Spleen (tissue), 11 donors: ENCODE results near the gene CLASP2. TPM values are rescaled to one million over a fixed set of nuclear protein-coding genes. Genes with fewer than 3 reads are reported as not detected.

ENCODE experiments used
- DNase-seq: peaks from one replicate; pipeline ENCODE4 v3.0.0-alpha.2; 2020
- H3K27ac ChIP-seq, 8 donors: fragments of 200-600 bp; sonication (generic) in 7 of 8; 1 replicate in 4 of 8; 2 replicates in 4 of 8; pipeline versions ENCODE4 v1.5.0 to v1.8.0; 2016 to 2021; ENCODE audit warnings: inconsistent platforms in 4 of 8, mild to moderate bottlenecking in 4 of 8, moderate library complexity in 1 of 8
- H3K27me3 ChIP-seq, 7 donors: fragments of 200-600 bp; sonication (generic) in 6 of 7; replicated peaks in 1 of 7; 1 replicate in 4 of 7; 2 replicates in 3 of 7; pipeline versions ENCODE4 v1.5.0 to v1.8.0; 2016 to 2021; ENCODE audit warnings: inconsistent platforms in 3 of 7, mild to moderate bottlenecking in 1 of 7
- H3K36me3 ChIP-seq, 6 donors: fragments of 200-600 bp; sonication (generic) in 5 of 6; 1 replicate in 4 of 6; 2 replicates in 2 of 6; pipeline versions ENCODE4 v1.5.0 to v1.8.0; 2016 to 2021; ENCODE audit warnings: inconsistent platforms in 2 of 6
- H3K4me1 ChIP-seq, 6 donors: fragments of 200-600 bp; sonication (generic) in 5 of 6; 1 replicate in 3 of 6; 2 replicates in 3 of 6; pipeline versions ENCODE4 v1.5.0 to v1.8.0; 2016 to 2021; ENCODE audit warnings: inconsistent platforms in 3 of 6
- H3K4me3 ChIP-seq, 8 donors: fragments of 200-600 bp; sonication (generic) in 7 of 8; 1 replicate in 4 of 8; 2 replicates in 4 of 8; pipeline versions ENCODE4 v1.5.0 to v1.8.0; 2016 to 2021; ENCODE audit warnings: inconsistent platforms in 4 of 8, mild to moderate bottlenecking in 4 of 8, moderate library complexity in 2 of 8
- H3K9me3 ChIP-seq, 8 donors: fragments of 200-600 bp; sonication (generic) in 7 of 8; 1 replicate in 4 of 8; 2 replicates in 4 of 8; pipeline versions ENCODE4 v1.5.0 to v1.8.0; 2016 to 2021; ENCODE audit warnings: inconsistent platforms in 4 of 8
- CTCF ChIP-seq, 11 experiments: fragments of 200-600 bp in 7 of 11; fragments of 450-650 bp in 4 of 11; sonication (generic) in 4 of 11; IDR thresholded peaks in 8 of 11; conservative IDR thresholded peaks in 3 of 11; 1 replicate in 7 of 11; 2 replicates in 4 of 11; pipeline versions ENCODE4 v1.4.0 to v1.8.0; 2016 to 2021; ENCODE audit warnings: antibody characterized with exemption in 11 of 11, inconsistent platforms in 4 of 11, mild to moderate bottlenecking in 1 of 11
- POLR2A ChIP-seq, 3 donors: fragments of 450-650 bp; IDR thresholded peaks; one replicate each; pipeline ENCODE4 v1.5.1; 2017; ENCODE audit warnings: antibody characterized with exemption in 3 of 3, mild to moderate bottlenecking in 1 of 3
- POLR2AphosphoS5 ChIP-seq, 3 donors: sonication (generic); formaldehyde crosslinking; IDR thresholded peaks; one replicate each; pipeline ENCODE4 v1.5.1; 2017; ENCODE audit warnings: antibody characterized with exemption in 3 of 3
- WGBS, 5 donors: extraction: QIAGEN DNeasy Blood & Tissue Kit in 3 of 5; methylation state at CpG; one replicate each; pipeline versions ENCODE4 v1.1.5 to v1.1.7; 2013 to 2018; 5-methylcytosine and 5-hydroxymethylcytosine counted together
- intact Hi-C: fragments of 100-400 bp; cut with DNase I; formaldehyde crosslinking; loops from one replicate; pipeline ENCODE4 v1.15.0; 2023; ENCODE audit warnings: low total_unique reads
- polyA plus RNA-seq, 3 donors: library from polyadenylated mRNA; stranded (reverse); fragments of 200-250 nt; gene quantifications; one replicate each; pipeline ENCODE4 v1.2.1, GENCODE V29; 2013
- total RNA-seq, 7 donors: library from RNA; depleted of rRNA in 3 of 7; stranded (reverse); fragments of >200 nt in 3 of 7; fragmentation: NEBNext Ultra II Directional in 4 of 7; extraction: Animal tissue kit (Norgen Biotek cat#: 25700) in 4 of 7; gene quantifications; one replicate each; pipeline versions ENCODE4 v1.1.0 to v1.2.1, GENCODE V29; 2016 to 2021
- donor health status: healthy with polysubstance abuse.
- donor health status: DM: no; HTN: no; CAD: no; lungs with moderate emphysema.
- donor health status: DM: no; HTN: no; CAD: no.
- donor health status: Bipolar disorder and iron deficiency.
- donor health status: healthy.
- donor health status: DM: no; HTN: no; CAD: no.
- donor health status: DM: yes; HTN: yes; CAD: no.

Gene CLASP2
- total and polyA plus RNA-seq, 10 donors, result 8.7 to 200 (median 72.5) TPM

- no peak overlapping the region for H3K4me3 ChIP-seq
- H3K27ac ChIP-seq, result peak overlapping the region in 2 of 8 donors; percentile 7 to 8
- H3K4me1 ChIP-seq, result peaks cover 8 to 31% (median 15%) of the 10 kb centered on the region in 6 donors
- TF ChIP-seq POLR2AphosphoS5 (IDR thresholded peaks at IDR 0.05) (no peak), POLR2A (IDR thresholded peaks at IDR 0.05) (no peak), CTCF (IDR thresholded peaks at IDR 0.05 in 8 of 11, conservative IDR thresholded peaks at IDR 0.05 in 3 of 11) (no peak)
- peaks cover 0 to 24% (median 0%) of the 10 kb centered on the region in 6 donors for H3K36me3 ChIP-seq
- H3K27me3 ChIP-seq, result no peaks in the 10 kb centered on the region
- 19 to 57% (median 32%) methylated on average over 1 of the region's 1 CpG for WGBS, 5 donors
- no peak for DNase-seq
- intact Hi-C loops, result no loop called here
- no peaks in the 10 kb centered on the region for H3K9me3 ChIP-seq
Measured at GRCh38 chr3:33664195-33664594, 53.9 kb downstream of the CLASP2 start.

GRCh38 chr3:33663042-33663441 is 55.0 kb downstream of the CLASP2 start:
- Histone ChIP-seq H3K9me3 (no peaks in the 10 kb centered on the region), H3K4me3 (no peak overlapping the region), H3K36me3 (peaks cover 0 to 16% (median 0%) of the 10 kb centered on the region in 6 donors), H3K4me1 (peaks cover 11 to 42% (median 25%) of the 10 kb centered on the region in 6 donors), H3K27ac (no peak overlapping the region), H3K27me3 (no peaks in the 10 kb centered on the region)
- no peak for TF ChIP-seq POLR2A (IDR thresholded peaks at IDR 0.05)
- no peak for TF ChIP-seq CTCF (IDR thresholded peaks at IDR 0.05 in 8 of 11, conservative IDR thresholded peaks at IDR 0.05 in 3 of 11)
- TF ChIP-seq POLR2AphosphoS5 (IDR thresholded peaks at IDR 0.05), result no peak
- intact Hi-C loops, result no loop called here
- no peak for DNase-seq

- Histone ChIP-seq H3K27me3 (no peaks in the 10 kb centered on the region), H3K36me3 (no peaks in the 10 kb centered on the region), H3K27ac (peak overlapping the region; percentile 53 to 83 (median 78)), H3K9me3 (no peaks in the 10 kb centered on the region), H3K4me3 (peak overlapping the region in 6 of 8 donors; percentile 35 to 67 (median 47)), H3K4me1 (peaks cover 15 to 71% (median 35%) of the 10 kb centered on the region in 6 donors)
- intact Hi-C loops, result no loop called here
- DNase-seq, result no peak
- no peak for TF ChIP-seq POLR2AphosphoS5 (IDR thresholded peaks at IDR 0.05)
- no peak for TF ChIP-seq CTCF (IDR thresholded peaks at IDR 0.05 in 8 of 11, conservative IDR thresholded peaks at IDR 0.05 in 3 of 11)
- TF ChIP-seq POLR2A (IDR thresholded peaks at IDR 0.05), result no peak
- 75 to 86% (median 76%) methylated on average over 5 of the region's 5 CpGs for WGBS, 5 donors
Measured at GRCh38 chr3:33659856-33660434, 58.1 kb downstream of the CLASP2 start.

- intact Hi-C loops, result no loop called here
- Histone ChIP-seq H3K27me3 (no peaks in the 10 kb centered on the region), H3K36me3 (no peaks in the 10 kb centered on the region), H3K27ac (peak overlapping the region; percentile 53 to 83 (median 78)), H3K4me3 (peak overlapping the region; percentile 33 to 67 (median 40)), H3K9me3 (no peaks in the 10 kb centered on the region), H3K4me1 (peaks cover 15 to 67% (median 37%) of the 10 kb centered on the region in 6 donors)
- TF ChIP-seq POLR2A (IDR thresholded peaks at IDR 0.05) (no peak), POLR2AphosphoS5 (IDR thresholded peaks at IDR 0.05) (peak; percentile 66 to 88 (median 78)), CTCF (IDR thresholded peaks at IDR 0.05 in 8 of 11, conservative IDR thresholded peaks at IDR 0.05 in 3 of 11) (no peak)
- DNase-seq, result peak; percentile 87
- WGBS, 5 donors, result 6 to 19% (median 11%) methylated on average over 16 of the region's 16 CpGs
Measured at GRCh38 chr3:33658991-33659848, 58.8 kb downstream of the CLASP2 start.
